K562 (cell line): ENCODE results near the gene PKD1L1.

Experiments
- E2F3 ChIP-seq: fragments of 250-450 bp; sonication (Bioruptor Pico); IDR thresholded peaks from 2 replicates; pipeline ENCODE4 v1.4.0; 2020; ENCODE audit warnings: mild to moderate bottlenecking
- ETV5 ChIP-seq: sonication (generic); formaldehyde crosslinking; IDR thresholded peaks from 2 replicates; pipeline ENCODE4 v1.4.0; 2020; ENCODE audit warnings: low read depth, mild to moderate bottlenecking, missing genetic modification reagents

DNA sequence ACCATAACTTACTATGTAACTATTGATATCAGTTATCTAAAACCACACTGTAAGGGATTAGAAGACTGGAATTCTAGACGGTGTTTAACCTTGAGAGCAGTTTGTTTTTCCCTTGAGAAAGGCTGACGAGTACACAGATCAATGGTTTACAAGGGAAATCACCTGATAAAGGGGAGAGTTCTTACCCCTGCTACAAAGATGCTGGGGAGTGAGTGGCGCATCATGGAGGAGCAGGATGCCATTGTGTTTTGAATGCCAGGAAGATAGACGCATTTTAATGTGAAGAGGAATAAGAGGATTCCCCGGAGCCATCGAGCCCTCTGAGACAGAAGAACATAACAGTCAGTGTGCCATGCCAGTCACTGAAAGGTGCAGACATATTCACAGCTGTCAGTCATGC lies 145.2 kb downstream of the PKD1L1 start:
- no peak for TF ChIP-seq E2F3 (CRISPR knock-in tag)
- no peak for TF ChIP-seq ETV5
